GM21737 (cell line): ENCODE results near the gene DNAH11.
A peak's percentile ranks its signal among the peaks of the same experiment; 100 is the strongest.
"Not testable (repeated sequence)": the region's sequence is repeated elsewhere in the genome, so short reads cannot be mapped to it uniquely, and the experiment has no call there.

Experiments used
- ATAC-seq: cut with Tn5 transposase; IDR thresholded peaks from one replicate; pipeline ENCODE4 v1.9.1; 2021; ENCODE audit warnings: mild to moderate bottlenecking, moderate library complexity; ENCODE audit not compliant: unreplicated experiment

DNAH11 gene

DNA sequence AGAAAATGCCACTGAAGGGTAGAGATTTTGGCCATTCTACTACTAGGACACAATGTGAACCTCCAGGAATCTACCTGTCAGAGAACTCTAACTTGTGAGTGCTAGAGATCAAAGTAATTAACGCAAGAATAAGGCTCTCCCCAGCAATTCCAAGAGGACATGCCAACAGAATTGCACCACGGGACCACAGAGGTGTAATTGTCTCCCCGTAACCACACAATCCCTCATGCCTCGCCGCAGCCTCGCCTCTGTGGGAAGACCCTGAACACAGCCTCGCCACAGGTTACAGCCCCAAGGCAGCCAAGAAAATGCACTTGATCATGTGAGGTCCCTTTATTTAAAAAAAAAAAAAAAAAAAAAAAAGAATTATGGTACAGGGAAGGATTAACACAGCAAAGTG, 373.3 kb downstream of the DNAH11 start:
- no peak for ATAC-seq

DNA sequence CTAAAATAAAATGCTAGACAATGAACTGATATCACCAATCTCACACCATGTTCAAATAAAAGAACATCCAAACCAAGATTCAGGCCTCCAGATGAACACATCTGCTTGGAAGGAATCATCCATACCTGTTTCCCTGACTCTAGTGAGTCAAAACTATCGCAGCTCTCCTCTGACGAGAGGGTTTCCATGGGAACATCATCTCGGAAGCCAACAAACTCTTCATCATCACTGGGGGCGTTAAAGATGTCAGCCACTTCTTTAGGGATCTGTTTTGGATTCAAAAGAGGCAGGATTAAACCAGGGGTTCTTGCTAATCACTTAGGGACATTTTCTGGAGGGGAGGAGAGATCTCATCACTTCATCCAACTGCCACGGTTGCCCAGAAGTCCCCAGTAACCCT, 373.8 kb downstream of the DNAH11 start:
- ATAC-seq: no peak

DNA sequence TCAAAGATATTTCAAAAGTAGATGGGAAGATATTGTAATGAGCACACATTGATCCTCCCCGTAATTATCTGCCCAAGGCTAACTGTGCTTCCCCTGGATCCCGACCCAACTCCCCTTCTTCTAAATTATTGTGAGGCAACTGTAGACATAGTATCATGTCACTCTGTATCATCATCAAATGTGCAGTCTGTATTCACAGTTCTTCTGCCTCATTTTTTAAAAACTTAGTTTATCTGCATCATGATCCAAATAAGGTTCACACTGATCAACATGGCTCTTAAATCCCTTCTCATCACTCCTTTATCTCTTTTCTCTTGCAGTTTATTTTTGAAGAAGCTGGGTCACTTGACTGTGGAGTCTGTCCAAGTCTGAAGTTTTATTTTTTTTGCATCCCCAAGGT, 375.4 kb downstream of the DNAH11 start:
- ATAC-seq: no peak

DNA sequence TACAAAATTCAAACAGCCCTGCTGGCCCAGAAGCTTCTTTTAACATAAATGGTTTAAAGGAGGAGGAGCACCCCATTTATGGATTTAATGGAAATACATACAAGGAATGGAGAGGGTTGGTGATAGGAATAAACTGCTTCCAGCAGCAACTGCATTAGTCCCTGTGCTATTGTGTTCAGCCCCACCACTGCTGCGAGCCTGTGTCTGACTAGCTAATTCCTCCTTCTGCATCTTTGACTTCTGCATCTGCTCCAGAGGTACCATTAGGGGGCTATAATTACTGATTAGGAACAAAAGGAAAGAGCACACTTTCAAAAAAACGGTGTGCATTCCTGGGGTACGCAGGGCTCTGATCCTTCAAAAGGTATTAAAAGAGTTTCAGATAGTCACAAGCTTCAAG, 378.1 kb downstream of the DNAH11 start:
- ATAC-seq: no peak

DNA sequence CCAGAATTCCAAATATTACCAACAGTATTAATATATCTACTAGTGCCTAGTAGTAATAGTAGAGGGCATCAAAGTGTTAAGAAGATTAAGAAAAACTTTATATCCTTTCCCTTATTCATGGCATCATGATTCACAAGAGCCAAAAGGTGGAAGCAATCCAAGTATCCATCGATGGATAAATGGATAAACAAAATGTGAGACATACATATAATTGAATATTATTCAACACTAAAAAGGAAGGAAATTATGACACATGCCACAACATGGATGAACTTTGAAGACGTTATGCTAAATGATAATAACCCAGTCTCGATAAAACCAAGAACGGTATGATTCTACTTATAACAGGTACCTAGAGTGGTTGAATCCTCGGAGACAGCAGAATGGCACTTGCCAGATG, 379.8 kb downstream of the DNAH11 start:
- no peak for ATAC-seq

- ATAC-seq: no peak
Measured at GRCh38 chr7:21923658-21924057, 380.8 kb downstream of the DNAH11 start.

- no peak for ATAC-seq
Measured at GRCh38 chr7:21926448-21926847, 383.6 kb downstream of the DNAH11 start.

GRCh38 chr7:21927693-21928092, 384.9 kb downstream of the DNAH11 start:
- no peak for ATAC-seq

- ATAC-seq: not testable (repeated sequence)
Measured at GRCh38 chr7:21933293-21933692, 390.5 kb downstream of the DNAH11 start.

GRCh38 chr7:21934808-21935207, 392.0 kb downstream of the DNAH11 start:
- ATAC-seq: no peak

DNA sequence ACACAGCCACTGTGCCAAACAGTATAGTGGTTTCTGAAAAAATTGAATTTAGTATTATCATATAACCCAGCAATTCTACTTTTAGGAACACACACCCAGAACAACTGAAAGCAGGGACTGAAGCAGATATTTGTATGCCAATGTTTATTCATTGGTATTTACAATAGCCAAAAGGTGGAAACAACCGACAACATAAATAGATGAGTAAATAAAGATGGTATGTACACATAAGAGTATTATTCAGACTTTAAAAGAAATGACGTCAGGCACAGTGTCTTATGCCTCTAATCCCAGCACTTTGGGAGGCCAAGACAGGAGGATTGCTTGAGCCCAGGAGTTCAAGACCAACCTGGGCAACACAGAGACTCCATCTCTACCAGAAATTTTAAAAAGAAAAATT, 395.6 kb downstream of the DNAH11 start:
- ATAC-seq: no peak

GRCh38 chr7:21939136-21939857, 396.5 kb downstream of the DNAH11 start:
- peak; percentile 58 for ATAC-seq

GRCh38 chr7:21939858-21940372, 397.1 kb downstream of the DNAH11 start:
- ATAC-seq: peak; percentile 2

GRCh38 chr7:21941611-21942141, 398.8 kb downstream of the DNAH11 start:
- no peak for ATAC-seq

DNA sequence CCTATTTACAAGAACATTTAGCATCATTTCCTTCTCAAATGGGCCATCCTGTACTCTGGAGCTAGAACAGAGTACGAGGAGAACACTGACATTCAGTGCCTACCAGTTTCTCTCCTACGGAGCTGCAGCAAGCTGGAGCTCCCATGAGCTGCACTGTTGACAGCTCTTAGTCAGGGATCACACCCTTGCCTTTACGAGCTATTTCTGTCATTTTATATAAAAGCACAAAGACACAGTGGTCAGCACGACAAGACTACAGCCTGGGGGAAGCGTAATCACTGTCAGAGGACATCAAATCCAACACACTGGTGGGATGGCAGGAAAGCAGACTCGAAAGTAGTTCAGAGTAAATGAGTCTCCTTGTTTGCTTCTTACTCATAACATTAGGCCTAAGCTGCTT, 400.1 kb downstream of the DNAH11 start:
- no peak for ATAC-seq

- no peak for ATAC-seq
Measured at GRCh38 chr7:21943436-21943835, 400.6 kb downstream of the DNAH11 start.

- no peak for ATAC-seq
Measured at GRCh38 chr7:21944616-21945453, 402.0 kb downstream of the DNAH11 start.

DNA sequence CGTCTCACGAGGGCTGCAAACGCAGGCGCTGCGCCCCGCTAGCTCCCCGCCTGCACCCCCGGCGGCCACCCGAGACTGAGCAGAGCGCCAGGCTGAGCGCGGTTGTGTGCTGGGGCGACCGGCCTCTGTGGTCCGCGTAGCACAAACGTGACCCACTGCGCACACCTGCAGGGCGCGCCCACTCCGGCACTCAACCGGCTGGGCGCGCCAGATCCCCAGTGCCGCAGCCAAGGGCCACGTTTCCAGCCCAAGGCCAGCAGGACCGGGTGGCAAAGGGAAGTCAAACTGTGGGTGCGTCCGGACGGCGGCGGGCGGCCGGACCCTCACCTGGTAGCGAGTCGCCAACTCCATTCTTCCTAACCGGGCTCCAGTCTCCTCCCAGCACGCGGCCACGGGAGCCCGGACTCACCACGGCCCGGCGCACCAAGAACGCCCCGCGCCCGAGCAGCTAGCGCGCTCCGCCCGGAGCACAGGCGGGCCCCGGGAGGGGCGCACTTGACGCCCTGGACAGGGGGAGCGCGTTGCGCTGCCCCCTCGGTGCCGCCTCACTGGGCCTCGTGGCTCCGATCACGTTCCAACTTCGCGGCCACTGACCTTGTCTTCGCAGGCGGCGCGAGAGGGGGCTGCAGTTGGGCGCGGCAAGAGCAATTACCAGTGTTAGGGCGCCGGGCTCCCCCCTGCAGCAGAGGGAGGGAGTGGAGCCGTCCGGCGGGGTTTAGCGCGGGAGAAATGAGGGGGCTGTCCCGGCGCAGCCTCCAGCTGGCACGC, 402.8 kb downstream of the DNAH11 start, which contains the start of gene CDCA7L:
Gene CDCA7L, minus strand, starts transcription at position 446 of the 768 bp plus-strand sequence. Its CDS starts 95 bp downstream, at position 351.
- ATAC-seq: peak; percentile 77

DNA sequence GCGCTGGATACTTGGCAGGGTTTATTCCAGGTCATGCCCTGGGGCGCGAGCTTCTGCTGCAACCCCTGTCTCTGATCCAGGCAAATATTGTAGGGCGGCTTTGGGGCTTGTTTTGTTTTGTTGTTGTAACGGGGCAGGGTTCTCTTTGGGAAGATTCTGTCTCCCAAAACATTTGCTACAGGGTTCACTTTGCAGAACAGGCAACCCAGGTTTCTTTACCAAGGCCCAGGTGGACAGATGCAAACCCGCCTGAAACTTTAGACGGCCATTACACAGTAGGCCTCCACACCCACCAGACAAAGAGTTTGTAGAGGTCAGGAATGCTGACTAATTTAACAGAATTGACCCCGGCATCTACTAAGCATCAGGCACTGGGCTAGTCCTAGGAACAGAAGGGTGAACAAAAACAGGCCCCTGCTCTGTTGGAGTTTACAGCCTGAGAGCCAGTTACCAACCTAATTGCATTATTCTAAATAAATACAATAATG, 403.4 kb downstream of the DNAH11 start:
- no peak for ATAC-seq

DNA sequence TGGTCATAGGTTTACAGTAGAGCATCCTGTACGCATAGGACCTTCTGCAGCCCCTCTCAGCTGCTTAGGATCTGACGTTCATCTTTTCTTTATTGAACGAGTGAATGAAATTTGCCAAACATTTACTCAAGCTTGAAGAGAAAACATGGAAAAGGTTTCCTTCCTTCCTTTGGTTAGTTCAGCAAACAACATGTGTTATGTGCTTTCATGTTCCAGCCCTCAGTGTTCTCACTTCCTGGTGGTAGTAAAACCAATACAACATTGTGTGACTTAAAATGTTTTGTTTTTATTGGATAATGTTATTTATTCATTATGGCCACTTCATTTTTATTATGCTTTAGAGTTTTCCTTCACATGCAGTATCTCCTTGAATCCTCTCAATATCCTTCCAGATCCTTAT, 404.2 kb downstream of the DNAH11 start:
- no peak for ATAC-seq

DNA sequence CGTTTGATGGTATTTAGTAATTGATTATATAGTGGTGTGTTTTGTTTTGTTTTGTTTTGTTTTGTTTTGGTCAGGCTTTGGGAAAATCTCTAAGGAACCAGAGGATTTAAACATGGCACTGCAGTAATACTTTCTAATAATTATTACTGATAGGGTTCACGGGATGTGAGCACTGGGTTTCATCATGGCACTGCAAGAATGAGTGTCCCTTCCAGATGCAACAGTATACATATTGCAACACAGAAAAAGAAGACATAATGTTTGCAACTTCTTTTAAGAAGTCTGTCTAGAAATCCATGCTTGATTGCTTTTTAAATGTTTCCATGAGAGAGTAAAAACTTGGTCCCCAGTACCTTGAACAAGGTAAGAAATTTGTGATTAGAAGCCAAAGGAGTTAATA, 405.1 kb downstream of the DNAH11 start:
- no peak for ATAC-seq
